GM12864 (cell line): Measurements from ENCODE around the gene SLC26A11.

Source experiments
- DNase-seq: peaks from one replicate; pipeline ENCODE4 v3.0.0-alpha.2; 2011; ENCODE audit warnings: low read depth
- H3K4me3 ChIP-seq: 2 replicates; pipeline ENCODE4 v1.5.1; 2011; ENCODE audit warnings: mild to moderate bottlenecking, low read depth, low read length, control low read depth
- CTCF ChIP-seq: IDR thresholded peaks from 2 replicates; pipeline ENCODE4 v1.5.1; 2011; ENCODE audit warnings: low read depth, mild to moderate bottlenecking, moderate library complexity, low read length, control low read depth, inconsistent platforms; ENCODE audit errors: missing control alignments

Gene SLC26A11

GRCh38 chr17:80222376-80223141 lies 2.3 kb downstream of the SLC26A11 start:
- DNase-seq, result no peak
- H3K4me3 ChIP-seq, result no peak overlapping the region
- TF ChIP-seq CTCF, result no peak

- DNase-seq, result no peak
- no peak for TF ChIP-seq CTCF
- H3K4me3 ChIP-seq, result no peak overlapping the region
Measured at GRCh38 chr17:80223142-80223815, 3.1 kb downstream of the SLC26A11 start.

- no peak overlapping the region for H3K4me3 ChIP-seq
- DNase-seq, result no peak
- no peak for TF ChIP-seq CTCF
Measured at GRCh38 chr17:80223838-80224497, 3.7 kb downstream of the SLC26A11 start.

- no peak overlapping the region for H3K4me3 ChIP-seq
- DNase-seq, result no peak
- no peak for TF ChIP-seq CTCF
Measured at GRCh38 chr17:80224683-80225082, 4.5 kb downstream of the SLC26A11 start.

- no peak overlapping the region for H3K4me3 ChIP-seq
- no peak for TF ChIP-seq CTCF
- no peak for DNase-seq
Measured at GRCh38 chr17:80225230-80225629, 5.0 kb downstream of the SLC26A11 start.

- no peak for TF ChIP-seq CTCF
Measured at GRCh38 chr17:80227156-80227555, 6.9 kb downstream of the SLC26A11 start.

GRCh38 chr17:80227666-80228065 lies 7.4 kb downstream of the SLC26A11 start:
- DNase-seq, result no peak
- H3K4me3 ChIP-seq, result no peak overlapping the region
- no peak for TF ChIP-seq CTCF

More at GRCh38 chr17:80227156-80227555, 6.9 kb downstream of the SLC26A11 start:
- no peak for DNase-seq
- H3K4me3 ChIP-seq, result no peak overlapping the region
